ENCODE data around the gene AOC1. TPM values are rescaled to one million over a fixed set of nuclear protein-coding genes. Genes with fewer than 3 reads are reported as not detected.

Gene AOC1
- total RNA-seq, 4 donors from 2014 or later, result 0.26 to 0.55 (median 0.29) TPM; not detected in 1

- no peak for TF ChIP-seq POLR2A (IDR thresholded peaks at IDR 0.05)
- no peak for TF ChIP-seq CTCF (IDR thresholded peaks at IDR 0.05)
- H3K9me3 ChIP-seq, result no peaks in the 10 kb centered on the region
- intact Hi-C loops (cut with DNase I; ENCODE audit: low total_unique reads), result no loop called here
- H3K27me3 ChIP-seq, result no peaks in the 10 kb centered on the region
- H3K27ac ChIP-seq, result no peak overlapping the region
- no peak for DNase-seq
- no peaks in the 10 kb centered on the region for H3K36me3 ChIP-seq
- no peaks in the 10 kb centered on the region for H3K4me1 ChIP-seq
- no peak overlapping the region for H3K4me3 ChIP-seq
These were observed 6.9 kb upstream of the AOC1 start for GRCh38 chr7:150845421-150845861.

GRCh38 chr7:150846291-150847115, 5.8 kb upstream of the AOC1 start:
- Histone ChIP-seq H3K36me3 (no peaks in the 10 kb centered on the region), H3K4me1 (no peaks in the 10 kb centered on the region), H3K27me3 (no peaks in the 10 kb centered on the region), H3K4me3 (no peak overlapping the region), H3K9me3 (no peaks in the 10 kb centered on the region), H3K27ac (no peak overlapping the region)
- TF ChIP-seq POLR2A (IDR thresholded peaks at IDR 0.05) (no peak), CTCF (IDR thresholded peaks at IDR 0.05) (no peak)
- intact Hi-C loops (cut with DNase I; ENCODE audit: low total_unique reads), result no loop called here
- no peak for DNase-seq

GRCh38 chr7:150847536-150847935, 4.8 kb upstream of the AOC1 start:
- H3K9me3 ChIP-seq, result no peaks in the 10 kb centered on the region
- H3K4me3 ChIP-seq, result no peak overlapping the region
- DNase-seq, result no peak
- no peaks in the 10 kb centered on the region for H3K4me1 ChIP-seq
- no peaks in the 10 kb centered on the region for H3K27me3 ChIP-seq
- no peak for TF ChIP-seq POLR2A (IDR thresholded peaks at IDR 0.05)
- TF ChIP-seq CTCF (IDR thresholded peaks at IDR 0.05), result no peak
- no peaks in the 10 kb centered on the region for H3K36me3 ChIP-seq
- H3K27ac ChIP-seq, result no peak overlapping the region
- intact Hi-C loops (cut with DNase I; ENCODE audit: low total_unique reads), result no loop called here

GRCh38 chr7:150848111-150848510, 4.2 kb upstream of the AOC1 start:
- DNase-seq, result no peak
- intact Hi-C loops (cut with DNase I; ENCODE audit: low total_unique reads), result no loop called here
- no peak overlapping the region for H3K4me3 ChIP-seq
- no peak overlapping the region for H3K27ac ChIP-seq
- H3K27me3 ChIP-seq, result no peaks in the 10 kb centered on the region
- H3K4me1 ChIP-seq, result no peaks in the 10 kb centered on the region
- H3K9me3 ChIP-seq, result no peaks in the 10 kb centered on the region
- no peaks in the 10 kb centered on the region for H3K36me3 ChIP-seq
- TF ChIP-seq CTCF (IDR thresholded peaks at IDR 0.05), result no peak
- TF ChIP-seq POLR2A (IDR thresholded peaks at IDR 0.05), result no peak

GRCh38 chr7:150848561-150849115, 3.7 kb upstream of the AOC1 start:
- no peaks in the 10 kb centered on the region for H3K9me3 ChIP-seq
- no peaks in the 10 kb centered on the region for H3K4me1 ChIP-seq
- no peaks in the 10 kb centered on the region for H3K27me3 ChIP-seq
- intact Hi-C loops (cut with DNase I; ENCODE audit: low total_unique reads), result no loop called here
- no peaks in the 10 kb centered on the region for H3K36me3 ChIP-seq
- no peak overlapping the region for H3K27ac ChIP-seq
- DNase-seq, result no peak
- no peak for TF ChIP-seq POLR2A (IDR thresholded peaks at IDR 0.05)
- H3K4me3 ChIP-seq, result no peak overlapping the region
